ENCODE data around the gene UBE2F. TPM values are rescaled to one million over a fixed set of nuclear protein-coding genes. Genes with fewer than 3 reads are reported as not detected.

The UBE2F gene
- total RNA-seq, 1 donor from 2014 or later, result 65.1 TPM

DNA sequence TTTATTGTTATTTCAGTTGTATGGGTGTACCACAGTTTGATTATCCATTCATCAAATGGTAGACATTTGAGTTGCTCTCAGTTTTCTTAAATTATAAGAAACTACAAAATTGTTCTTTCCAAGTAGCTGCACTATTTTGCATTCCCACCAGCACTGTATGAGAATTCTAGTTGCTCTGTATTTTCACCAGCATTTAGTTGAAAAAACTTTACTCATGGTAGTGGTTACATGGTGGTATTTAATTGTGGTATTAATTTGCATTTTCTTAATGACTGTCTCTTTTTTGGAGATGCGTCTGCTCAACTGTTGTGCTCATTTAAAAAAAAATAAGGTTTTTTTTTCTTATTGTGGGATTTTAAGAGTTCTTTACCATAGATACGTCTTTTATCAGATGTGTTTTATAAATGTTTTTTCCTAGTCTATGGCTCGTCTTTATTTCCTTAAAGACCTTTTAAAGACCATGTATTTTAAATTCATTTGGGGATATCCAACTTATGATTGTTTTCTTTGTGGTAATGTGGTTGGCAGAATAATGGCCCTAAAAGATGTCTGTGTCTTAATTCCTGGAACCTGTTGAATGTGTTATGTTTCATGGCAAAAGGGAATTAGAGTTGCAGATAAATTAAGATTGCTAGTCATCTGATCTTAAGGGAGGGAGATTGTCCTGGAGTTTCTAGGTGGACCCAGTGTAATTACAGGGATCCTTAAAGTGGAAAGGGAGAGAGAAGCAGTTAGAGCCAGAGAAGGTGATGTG is 37.4 kb downstream of the UBE2F start:
- intact Hi-C loops (cut with DNase I), result no loop called here
- DNase-seq (no peak), ATAC-seq (ENCODE audit: poor library complexity) (no peak)

DNA sequence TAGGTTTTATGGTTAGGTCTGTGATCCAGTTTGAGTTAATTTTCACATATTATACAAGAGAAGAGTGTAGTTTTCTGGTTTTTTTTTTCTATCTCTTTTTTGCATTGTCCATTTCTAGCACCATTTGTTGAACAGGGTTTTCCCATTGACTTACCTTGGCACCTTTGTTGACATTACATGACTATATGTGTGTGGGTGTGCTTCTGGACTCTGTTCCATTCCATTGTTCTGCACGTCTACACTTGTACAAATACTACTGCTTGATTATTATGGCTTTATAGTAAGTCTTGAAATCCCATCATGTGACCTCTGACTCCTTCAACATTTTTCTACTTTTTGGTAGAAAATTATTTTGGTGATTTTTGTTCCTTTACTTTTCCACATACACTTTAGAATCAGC is 38.7 kb downstream of the UBE2F start:
- DNase-seq, result no peak
- no peak for ATAC-seq (ENCODE audit: poor library complexity)
- intact Hi-C loops (cut with DNase I), result no loop called here

GRCh38 chr2:238006510-238006909 is 39.7 kb downstream of the UBE2F start:
- DNase-seq (no peak), ATAC-seq (ENCODE audit: poor library complexity) (no peak)
- intact Hi-C loops (cut with DNase I), result no loop called here

- intact Hi-C loops (cut with DNase I), result no loop called here
Observed at GRCh38 chr2:238007924-238008323, 41.1 kb downstream of the UBE2F start.

DNA sequence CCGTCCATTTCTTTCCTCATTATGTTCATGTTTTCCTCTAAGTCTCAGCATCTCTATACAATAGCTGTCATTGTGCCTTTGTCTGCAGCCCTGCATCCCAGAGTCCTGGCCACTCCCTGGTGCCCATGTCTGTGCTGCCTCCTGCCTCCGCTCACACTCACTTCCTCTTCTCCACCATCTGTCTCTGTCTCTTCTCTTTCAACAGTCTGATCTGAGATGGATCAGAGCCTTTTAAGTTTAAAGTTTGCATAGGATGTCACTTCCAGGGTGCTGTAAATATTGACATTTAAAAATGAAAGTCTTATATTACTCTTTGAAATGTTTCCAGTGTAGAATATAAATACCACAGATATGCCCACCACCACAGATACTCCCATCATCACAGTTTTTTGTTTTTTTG is 42.7 kb downstream of the UBE2F start:
- ATAC-seq (ENCODE audit: poor library complexity) (no peak), DNase-seq (no peak)
- intact Hi-C loops (cut with DNase I), result no loop called here

More at GRCh38 chr2:238007924-238008323, 41.1 kb downstream of the UBE2F start:
- ATAC-seq (ENCODE audit: poor library complexity), result no peak
- no peak for DNase-seq

DNA sequence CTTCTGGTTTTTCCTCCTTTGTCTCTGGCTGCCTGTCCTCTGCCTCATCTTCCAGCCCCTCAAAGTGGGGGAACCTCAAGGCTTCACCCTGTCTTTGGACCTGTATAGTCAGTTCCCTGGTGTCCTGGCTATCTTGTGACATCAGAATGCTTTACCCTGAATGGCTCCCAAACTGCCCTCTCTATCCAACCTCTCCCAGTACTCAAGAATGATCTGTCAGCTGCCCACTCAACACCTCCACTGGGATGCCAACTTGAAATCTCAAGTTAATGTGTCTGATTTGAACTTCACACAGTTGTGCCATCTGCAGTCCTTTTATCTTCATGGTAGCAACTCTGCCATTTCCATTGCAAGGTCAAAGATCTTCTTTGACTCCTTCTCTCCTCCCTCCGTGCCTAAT is 43.8 kb downstream of the UBE2F start:
- intact Hi-C loops (cut with DNase I), result no loop called here
- ATAC-seq (ENCODE audit: poor library complexity) (peak; percentile 71), DNase-seq (no peak)

GRCh38 chr2:238013806-238014205 is 47.0 kb downstream of the UBE2F start:
- intact Hi-C loops (cut with DNase I), result no loop called here
- DNase-seq, result no peak

GRCh38 chr2:238015705-238016104 is 48.9 kb downstream of the UBE2F start:
- no peak for DNase-seq
- ATAC-seq (ENCODE audit: poor library complexity), result no peak
- intact Hi-C loops (cut with DNase I), result no loop called here

More at GRCh38 chr2:238013806-238014205, 47.0 kb downstream of the UBE2F start:
- no peak for ATAC-seq (ENCODE audit: poor library complexity)

- intact Hi-C loops (cut with DNase I), result no loop called here
- ATAC-seq (ENCODE audit: poor library complexity) (no peak), DNase-seq (no peak)
Observed at GRCh38 chr2:238016526-238016925, 49.7 kb downstream of the UBE2F start.

GRCh38 chr2:238019962-238020361 is 53.1 kb downstream of the UBE2F start:
- intact Hi-C loops (cut with DNase I), result no loop called here
- no peak for ATAC-seq (ENCODE audit: poor library complexity)
- DNase-seq, result no peak

DNA sequence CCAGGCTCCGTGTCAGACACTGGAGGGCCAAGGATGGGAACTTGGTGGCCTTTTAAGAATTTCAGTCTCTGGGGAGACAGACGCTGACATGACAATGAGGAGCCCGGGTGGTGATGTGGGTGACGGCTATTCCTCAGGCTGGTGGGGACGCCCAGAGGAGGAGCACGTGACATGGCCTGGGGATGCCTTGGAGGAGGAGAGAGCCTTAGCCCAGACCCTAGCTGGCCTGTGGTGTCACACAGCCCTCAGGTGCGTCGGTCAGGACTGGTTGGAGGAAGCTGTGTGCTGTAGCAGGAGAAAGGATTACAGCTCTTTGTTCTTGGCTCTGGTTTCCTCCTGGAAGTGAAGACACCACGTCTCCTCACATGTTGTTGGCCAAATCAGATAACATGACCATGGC is 54.0 kb downstream of the UBE2F start:
- ATAC-seq (ENCODE audit: poor library complexity) (peak; percentile 22), DNase-seq (no peak)
- intact Hi-C loops (cut with DNase I), result no loop called here

DNA sequence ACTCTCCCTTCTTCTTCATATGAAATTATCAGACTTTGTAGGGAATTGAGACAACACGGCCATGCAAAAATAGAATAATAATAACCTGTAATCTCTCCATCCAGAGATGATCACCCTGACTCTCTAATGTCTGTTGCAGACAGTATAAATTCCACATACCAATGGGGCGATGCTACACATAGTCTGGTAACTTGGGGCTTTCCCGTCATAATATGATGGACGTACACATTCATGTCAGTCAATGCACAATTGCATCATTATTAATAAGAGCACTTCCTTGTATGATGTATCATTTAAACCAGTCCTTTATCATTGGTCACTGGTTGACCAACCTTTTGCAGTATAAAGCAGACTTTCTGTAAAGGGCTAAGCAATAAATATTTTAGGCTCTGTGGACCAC is 54.5 kb downstream of the UBE2F start:
- DNase-seq (no peak), ATAC-seq (ENCODE audit: poor library complexity) (no peak)
- intact Hi-C loops (cut with DNase I), result no loop called here

DNA sequence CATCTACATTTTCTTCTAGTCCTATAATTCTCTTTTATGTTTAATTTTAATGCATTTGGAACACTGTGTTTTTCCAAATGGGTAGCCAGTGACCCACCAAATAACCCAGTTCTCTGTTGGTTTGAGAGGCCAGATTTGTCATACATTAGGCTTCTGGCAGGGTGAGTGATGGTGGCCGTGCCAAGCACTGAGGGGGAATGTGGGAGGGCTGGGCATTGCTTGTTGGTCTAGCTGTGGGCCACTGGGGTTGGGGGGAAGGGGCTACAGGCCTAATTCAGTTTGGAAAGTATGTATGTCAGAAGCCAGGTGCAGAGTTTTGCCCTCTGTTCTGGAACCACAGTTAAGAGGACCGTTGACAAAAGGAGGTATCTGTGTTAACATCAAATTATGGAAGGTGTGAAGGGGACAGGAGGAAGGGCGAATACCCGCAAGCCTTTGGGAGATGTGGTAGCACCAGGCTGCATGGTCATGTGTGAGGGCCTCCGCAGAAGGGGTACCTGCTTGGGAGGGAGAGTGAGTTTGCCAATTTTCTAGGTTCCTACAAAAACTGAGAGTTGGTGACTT is 55.9 kb downstream of the UBE2F start:
- no peak for DNase-seq
- intact Hi-C loops (cut with DNase I), result no loop called here
- ATAC-seq (ENCODE audit: poor library complexity), result no peak

GRCh38 chr2:238023608-238024007 is 56.8 kb downstream of the UBE2F start:
- no peak for ATAC-seq (ENCODE audit: poor library complexity)

DNA sequence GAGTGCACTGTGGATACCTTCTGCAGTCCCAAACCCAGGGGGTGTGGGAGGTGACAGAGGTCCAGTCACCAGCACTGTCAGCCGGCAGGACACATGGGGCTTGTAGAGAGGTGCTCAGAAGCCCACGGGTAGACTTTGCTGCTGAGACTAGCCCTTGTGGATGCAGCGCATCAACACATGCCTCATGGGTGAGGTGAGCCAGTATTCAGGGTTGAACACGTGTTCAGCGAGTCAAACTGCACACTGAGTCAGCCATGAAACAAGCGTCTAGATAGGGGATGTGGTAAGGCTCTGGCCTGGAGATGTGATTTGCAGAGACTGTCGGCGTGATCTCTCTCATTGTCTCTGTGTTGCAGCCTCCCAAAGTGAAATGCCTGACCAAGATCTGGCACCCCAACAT is 58.2 kb downstream of the UBE2F start:
- ATAC-seq (ENCODE audit: poor library complexity), result no peak
- intact Hi-C loops (cut with DNase I), result no loop called here
- no peak for DNase-seq

More at GRCh38 chr2:238023608-238024007, 56.8 kb downstream of the UBE2F start:
- intact Hi-C loops (cut with DNase I), result no loop called here
- DNase-seq, result no peak

GRCh38 chr2:238025741-238026360 is 59.0 kb downstream of the UBE2F start:
- no peak for ATAC-seq (ENCODE audit: poor library complexity)
- intact Hi-C loops (cut with DNase I), result no loop called here

DNA sequence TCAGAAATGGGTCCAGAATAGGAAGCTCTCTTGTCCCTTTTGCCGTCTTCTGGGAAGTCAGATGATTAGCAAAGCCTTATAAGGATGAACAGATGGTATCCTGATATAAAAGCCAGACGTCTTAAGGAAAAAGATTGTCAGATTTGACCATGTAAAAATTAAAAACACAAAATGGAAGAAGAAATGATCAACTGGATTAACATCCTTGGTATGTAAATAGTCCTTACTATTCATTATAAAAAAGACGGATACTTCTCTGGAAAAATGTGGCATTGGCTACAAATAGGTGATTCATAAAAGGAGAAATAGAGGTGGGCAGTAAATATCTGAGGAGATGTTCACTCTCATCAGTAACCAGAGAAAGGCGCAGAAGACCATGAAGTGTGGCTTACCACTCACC is 60.2 kb downstream of the UBE2F start:
- intact Hi-C loops (cut with DNase I), result no loop called here
- ATAC-seq (ENCODE audit: poor library complexity), result no peak
- no peak for DNase-seq

More at GRCh38 chr2:238025741-238026360, 59.0 kb downstream of the UBE2F start:
- DNase-seq, result no peak

GRCh38 chr2:238027591-238028415 is 61.0 kb downstream of the UBE2F start:
- ATAC-seq (ENCODE audit: poor library complexity) (no peak), DNase-seq (no peak)
- intact Hi-C loops (cut with DNase I), result no loop called here

GRCh38 chr2:238029853-238030252 is 63.0 kb downstream of the UBE2F start:
- no peak for DNase-seq
- ATAC-seq (ENCODE audit: poor library complexity), result no peak
- intact Hi-C loops (cut with DNase I), result no loop called here
